ENCODE measurements around the gene ANP32A. TPM values are rescaled to one million over a fixed set of nuclear protein-coding genes. Genes with fewer than 3 reads are reported as not detected.

Gene ANP32A
- total and polyA plus RNA-seq, 4 donors: 71.4 to 167 (median 118) TPM

- peaks cover 4% of the 10 kb centered on the region for H3K36me3 ChIP-seq (ENCODE audit: control insufficient read depth, insufficient read depth, low read length)
- no peak for DNase-seq (ENCODE audit: low read depth in 4 of 6, low spot score in 6 of 6)
- H3K4me1 ChIP-seq (ENCODE audit: control insufficient read depth, insufficient read depth, low read length): peaks cover 27% of the 10 kb centered on the region
- H3K4me3 ChIP-seq (ENCODE audit: low read depth, low read length): no peak overlapping the region
- H3K27me3 ChIP-seq (ENCODE audit: control insufficient read depth, insufficient read depth, low read length): no peaks in the 10 kb centered on the region
- WGBS (ENCODE audit: insufficient coverage): 97% methylated on average over 6 of the region's 8 CpGs
- H3K27ac ChIP-seq (ENCODE audit: low read depth, low read length): no peak overlapping the region
- no peaks in the 10 kb centered on the region for H3K9me3 ChIP-seq (ENCODE audit: control insufficient read depth, insufficient read depth, low read length)
Observed at GRCh38 chr15:68802373-68802772, 18.3 kb downstream of the ANP32A start.

- DNase-seq (ENCODE audit: low read depth in 4 of 6, low spot score in 6 of 6): no peak
- H3K4me3 ChIP-seq (ENCODE audit: low read depth, low read length): no peak overlapping the region
- peaks cover 24% of the 10 kb centered on the region for H3K4me1 ChIP-seq (ENCODE audit: control insufficient read depth, insufficient read depth, low read length)
- H3K27ac ChIP-seq (ENCODE audit: low read depth, low read length): no peak overlapping the region
- 77% methylated on average over 3 of the region's 4 CpGs for WGBS (ENCODE audit: insufficient coverage)
- H3K36me3 ChIP-seq (ENCODE audit: control insufficient read depth, insufficient read depth, low read length): no peaks in the 10 kb centered on the region
- no peaks in the 10 kb centered on the region for H3K27me3 ChIP-seq (ENCODE audit: control insufficient read depth, insufficient read depth, low read length)
- H3K9me3 ChIP-seq (ENCODE audit: control insufficient read depth, insufficient read depth, low read length): no peaks in the 10 kb centered on the region
Observed at GRCh38 chr15:68801572-68802148, 19.0 kb downstream of the ANP32A start.

DNA sequence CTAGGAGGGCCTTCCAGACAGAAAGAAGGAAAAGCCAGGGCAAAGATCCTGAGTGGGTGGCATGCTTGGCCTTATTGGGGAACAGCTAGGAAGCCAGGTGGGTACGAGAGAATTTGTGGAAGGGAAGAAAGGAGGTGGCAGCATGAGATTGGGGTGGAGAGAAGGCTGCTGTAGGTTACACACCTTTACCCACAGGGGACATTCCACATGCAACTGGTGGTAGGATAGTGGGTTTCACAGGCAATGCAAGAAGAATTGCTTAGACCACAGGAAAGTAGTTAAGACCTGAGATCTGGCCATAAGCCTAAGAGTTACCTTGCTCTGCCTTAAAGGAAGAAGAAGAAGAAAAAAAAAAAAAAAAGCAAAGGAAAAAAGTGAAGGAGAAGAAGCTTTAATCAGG, 19.8 kb downstream of the ANP32A start:
- Histone ChIP-seq H3K4me1 (ENCODE audit: control insufficient read depth, insufficient read depth, low read length) (peaks cover 24% of the 10 kb centered on the region), H3K27me3 (ENCODE audit: control insufficient read depth, insufficient read depth, low read length) (no peaks in the 10 kb centered on the region), H3K4me3 (ENCODE audit: low read depth, low read length) (no peak overlapping the region), H3K9me3 (ENCODE audit: control insufficient read depth, insufficient read depth, low read length) (no peaks in the 10 kb centered on the region), H3K27ac (ENCODE audit: low read depth, low read length) (no peak overlapping the region), H3K36me3 (ENCODE audit: control insufficient read depth, insufficient read depth, low read length) (no peaks in the 10 kb centered on the region)
- 86% methylated on average over 1 of the region's 1 CpG for WGBS (ENCODE audit: insufficient coverage)
- DNase-seq (ENCODE audit: low read depth in 4 of 6, low spot score in 6 of 6): no peak

GRCh38 chr15:68798346-68799094, 22.2 kb downstream of the ANP32A start:
- Histone ChIP-seq H3K27me3 (ENCODE audit: control insufficient read depth, insufficient read depth, low read length) (no peaks in the 10 kb centered on the region), H3K4me3 (ENCODE audit: low read depth, low read length) (no peak overlapping the region), H3K27ac (ENCODE audit: low read depth, low read length) (peak overlapping the region; percentile 52), H3K9me3 (ENCODE audit: control insufficient read depth, insufficient read depth, low read length) (no peaks in the 10 kb centered on the region), H3K36me3 (ENCODE audit: control insufficient read depth, insufficient read depth, low read length) (no peaks in the 10 kb centered on the region), H3K4me1 (ENCODE audit: control insufficient read depth, insufficient read depth, low read length) (peaks cover 40% of the 10 kb centered on the region)
- DNase-seq (ENCODE audit: low read depth in 4 of 6, low spot score in 6 of 6): no peak
- WGBS (ENCODE audit: insufficient coverage): 51% methylated on average over 5 of the region's 9 CpGs

DNA sequence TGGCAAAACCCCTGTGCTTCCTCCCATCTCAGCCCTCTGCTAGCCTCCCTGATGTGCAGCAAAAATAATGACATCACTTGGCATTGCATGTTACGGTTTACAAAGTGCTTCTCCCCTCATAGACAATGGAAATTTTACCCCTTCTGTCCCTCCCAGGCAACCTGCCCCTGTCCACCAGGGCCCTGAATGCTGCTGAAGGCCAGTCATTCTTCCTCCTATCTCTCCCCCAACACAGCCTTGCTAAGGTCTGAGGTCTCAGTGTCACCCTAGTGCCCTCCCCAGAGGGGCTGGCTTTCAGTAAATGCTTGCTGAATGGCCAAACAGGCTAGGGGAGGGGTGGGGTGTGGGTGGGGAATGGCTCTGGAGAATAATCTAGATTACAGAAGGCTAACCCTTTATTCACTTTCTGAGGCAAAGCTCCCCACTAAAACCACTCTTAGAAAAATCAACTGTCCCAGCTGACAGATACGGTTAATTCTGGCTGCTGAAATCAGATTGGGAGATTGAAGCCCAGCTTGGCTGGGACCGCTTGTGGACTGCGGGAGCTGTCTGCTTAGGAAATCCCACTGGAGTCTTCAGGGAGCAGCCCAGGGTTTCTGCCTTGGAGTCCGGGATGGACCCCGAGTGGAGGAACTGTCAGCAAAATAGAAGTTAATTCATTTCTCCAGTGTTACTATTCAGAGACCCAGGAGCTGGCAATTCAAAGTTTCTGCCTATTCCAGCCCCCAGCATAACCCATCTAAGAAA, 22.9 kb downstream of the ANP32A start:
- Histone ChIP-seq H3K27ac (ENCODE audit: low read depth, low read length) (peak overlapping the region; percentile 52), H3K36me3 (ENCODE audit: control insufficient read depth, insufficient read depth, low read length) (no peaks in the 10 kb centered on the region), H3K27me3 (ENCODE audit: control insufficient read depth, insufficient read depth, low read length) (no peaks in the 10 kb centered on the region), H3K4me1 (ENCODE audit: control insufficient read depth, insufficient read depth, low read length) (peaks cover 43% of the 10 kb centered on the region), H3K9me3 (ENCODE audit: control insufficient read depth, insufficient read depth, low read length) (no peaks in the 10 kb centered on the region), H3K4me3 (ENCODE audit: low read depth, low read length) (no peak overlapping the region)
- DNase-seq (ENCODE audit: low read depth in 4 of 6, low spot score in 6 of 6): peak in 1 of 6 donors; percentile 36
- 49% methylated on average over 6 of the region's 6 CpGs for WGBS (ENCODE audit: insufficient coverage)

DNA sequence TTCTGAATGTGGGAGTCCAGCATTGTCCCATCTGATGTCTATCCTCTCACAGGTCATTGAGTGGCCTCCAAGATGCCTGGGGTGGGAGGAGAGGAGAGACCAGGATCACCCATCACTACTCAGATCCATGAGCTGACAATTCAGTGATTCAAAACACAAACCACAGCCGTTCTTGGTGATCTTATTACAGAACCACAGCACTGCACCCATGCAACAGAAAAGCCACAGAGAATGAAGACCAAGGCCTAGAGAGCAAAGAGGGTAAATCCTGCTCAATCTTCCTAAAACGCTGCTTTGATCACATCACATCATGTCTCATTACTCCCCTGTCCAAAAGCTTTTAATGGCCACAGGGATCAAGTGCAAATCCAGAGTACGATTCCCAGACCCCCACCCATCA, 23.5 kb downstream of the ANP32A start:
- Histone ChIP-seq H3K27me3 (ENCODE audit: control insufficient read depth, insufficient read depth, low read length) (no peaks in the 10 kb centered on the region), H3K27ac (ENCODE audit: low read depth, low read length) (peak overlapping the region; percentile 35), H3K4me1 (ENCODE audit: control insufficient read depth, insufficient read depth, low read length) (peaks cover 43% of the 10 kb centered on the region), H3K36me3 (ENCODE audit: control insufficient read depth, insufficient read depth, low read length) (no peaks in the 10 kb centered on the region), H3K9me3 (ENCODE audit: control insufficient read depth, insufficient read depth, low read length) (no peaks in the 10 kb centered on the region), H3K4me3 (ENCODE audit: low read depth, low read length) (no peak overlapping the region)
- DNase-seq (ENCODE audit: low read depth in 4 of 6, low spot score in 6 of 6): no peak
- 41% methylated on average over 3 of the region's 3 CpGs for WGBS (ENCODE audit: insufficient coverage)

DNA sequence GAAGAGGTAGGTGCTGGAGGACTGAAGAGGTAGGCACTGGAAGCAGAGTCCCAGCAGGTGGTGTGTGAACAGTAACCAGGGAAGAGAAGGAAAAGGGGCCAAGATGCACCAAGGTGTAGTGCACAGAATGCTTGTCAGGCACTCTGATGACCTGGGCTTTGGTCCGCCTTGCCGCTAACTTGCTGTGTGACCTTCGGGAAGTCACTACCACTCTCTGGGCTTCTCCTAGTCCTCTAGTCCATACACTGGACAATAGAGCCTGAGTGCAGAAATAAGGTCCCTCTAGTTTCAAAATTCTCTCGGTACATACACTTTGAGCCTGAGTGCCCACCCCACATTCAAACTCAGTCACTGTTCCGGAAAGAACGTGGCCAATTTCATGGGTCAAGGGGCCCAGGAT, 24.1 kb downstream of the ANP32A start:
- H3K27ac ChIP-seq (ENCODE audit: low read depth, low read length): no peak overlapping the region
- H3K36me3 ChIP-seq (ENCODE audit: control insufficient read depth, insufficient read depth, low read length): no peaks in the 10 kb centered on the region
- DNase-seq (ENCODE audit: low read depth in 4 of 6, low spot score in 6 of 6): no peak
- no peaks in the 10 kb centered on the region for H3K9me3 ChIP-seq (ENCODE audit: control insufficient read depth, insufficient read depth, low read length)
- H3K4me1 ChIP-seq (ENCODE audit: control insufficient read depth, insufficient read depth, low read length): peaks cover 44% of the 10 kb centered on the region
- no peak overlapping the region for H3K4me3 ChIP-seq (ENCODE audit: low read depth, low read length)
- no peaks in the 10 kb centered on the region for H3K27me3 ChIP-seq (ENCODE audit: control insufficient read depth, insufficient read depth, low read length)
- WGBS (ENCODE audit: insufficient coverage): 83% methylated on average over 4 of the region's 6 CpGs

DNA sequence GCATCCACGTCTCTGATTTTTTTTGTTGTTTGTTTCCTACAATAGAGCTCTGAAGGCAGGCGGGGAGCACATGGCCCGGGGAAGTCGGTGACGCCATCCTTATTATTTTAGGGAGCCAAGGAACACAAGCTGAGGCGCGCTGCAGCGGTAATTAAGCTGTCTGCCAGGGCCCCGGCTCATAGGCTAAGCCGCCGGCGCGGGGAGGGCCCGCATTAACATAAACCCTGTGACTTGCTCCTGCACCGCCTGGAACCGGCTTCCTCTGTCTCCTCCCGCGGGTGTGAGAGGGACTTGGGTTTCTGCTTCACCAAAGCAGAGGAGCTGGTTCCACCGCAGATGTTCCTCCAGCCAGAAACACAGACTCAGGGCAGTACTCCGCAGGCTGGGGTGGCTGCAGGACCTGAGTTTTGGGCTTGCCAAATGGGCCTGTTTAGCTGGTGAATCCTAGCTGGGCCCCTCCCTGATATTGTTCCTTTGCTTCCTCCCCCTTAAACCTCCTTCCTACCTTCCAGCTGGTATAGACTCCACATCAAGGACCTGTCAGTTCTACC, 25.3 kb downstream of the ANP32A start:
- Histone ChIP-seq H3K4me3 (ENCODE audit: low read depth, low read length) (peak overlapping the region; percentile 16), H3K4me1 (ENCODE audit: control insufficient read depth, insufficient read depth, low read length) (peaks cover 54% of the 10 kb centered on the region), H3K27me3 (ENCODE audit: control insufficient read depth, insufficient read depth, low read length) (no peaks in the 10 kb centered on the region), H3K9me3 (ENCODE audit: control insufficient read depth, insufficient read depth, low read length) (no peaks in the 10 kb centered on the region), H3K27ac (ENCODE audit: low read depth, low read length) (peak overlapping the region; percentile 87), H3K36me3 (ENCODE audit: control insufficient read depth, insufficient read depth, low read length) (no peaks in the 10 kb centered on the region)
- WGBS (ENCODE audit: insufficient coverage): 3% methylated on average over 20 of the region's 20 CpGs
- DNase-seq (ENCODE audit: low read depth in 4 of 6, low spot score in 6 of 6): peak in 5 of 6 donors; percentile 39 to 92 (median 55)

DNA sequence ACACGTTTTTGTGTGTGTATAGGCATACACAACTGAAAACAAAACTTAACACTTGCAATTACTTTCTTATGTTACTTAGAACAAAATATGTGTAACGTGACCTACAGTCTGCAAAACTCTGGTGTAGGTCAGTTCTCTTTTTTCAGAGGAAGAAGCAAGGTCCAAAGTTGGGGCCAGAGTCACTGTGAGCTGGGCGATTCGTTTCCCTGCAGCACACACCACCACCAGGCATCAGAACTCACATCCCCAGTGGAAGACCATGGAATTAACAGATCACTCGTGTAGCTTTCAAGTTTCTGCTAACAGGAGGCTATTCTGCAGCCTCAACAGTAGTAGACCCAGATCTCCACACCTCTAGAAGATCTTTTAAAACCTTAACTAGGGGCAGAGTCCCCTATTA, 25.8 kb downstream of the ANP32A start:
- H3K4me1 ChIP-seq (ENCODE audit: control insufficient read depth, insufficient read depth, low read length): peaks cover 59% of the 10 kb centered on the region
- H3K27ac ChIP-seq (ENCODE audit: low read depth, low read length): peak overlapping the region; percentile 87
- no peak overlapping the region for H3K4me3 ChIP-seq (ENCODE audit: low read depth, low read length)
- H3K9me3 ChIP-seq (ENCODE audit: control insufficient read depth, insufficient read depth, low read length): no peaks in the 10 kb centered on the region
- no peak for DNase-seq (ENCODE audit: low read depth in 4 of 6, low spot score in 6 of 6)
- peaks cover 3% of the 10 kb centered on the region for H3K36me3 ChIP-seq (ENCODE audit: control insufficient read depth, insufficient read depth, low read length)
- 18% methylated on average over 3 of the region's 5 CpGs for WGBS (ENCODE audit: insufficient coverage)
- H3K27me3 ChIP-seq (ENCODE audit: control insufficient read depth, insufficient read depth, low read length): no peaks in the 10 kb centered on the region
